Camera-type eye (tissue), 1 donor: Measurements from ENCODE around the gene SMIM7. TPM values are rescaled to one million over a fixed set of nuclear protein-coding genes. Genes with fewer than 3 reads are reported as not detected.

Experiments
- total RNA-seq: library from RNA; depleted of rRNA; stranded (reverse); fragments of >200 nt; gene quantifications from one replicate; pipeline ENCODE4 v1.2.3, GENCODE V29; 2014

SMIM7 gene
- 119 TPM for total RNA-seq

DNA sequence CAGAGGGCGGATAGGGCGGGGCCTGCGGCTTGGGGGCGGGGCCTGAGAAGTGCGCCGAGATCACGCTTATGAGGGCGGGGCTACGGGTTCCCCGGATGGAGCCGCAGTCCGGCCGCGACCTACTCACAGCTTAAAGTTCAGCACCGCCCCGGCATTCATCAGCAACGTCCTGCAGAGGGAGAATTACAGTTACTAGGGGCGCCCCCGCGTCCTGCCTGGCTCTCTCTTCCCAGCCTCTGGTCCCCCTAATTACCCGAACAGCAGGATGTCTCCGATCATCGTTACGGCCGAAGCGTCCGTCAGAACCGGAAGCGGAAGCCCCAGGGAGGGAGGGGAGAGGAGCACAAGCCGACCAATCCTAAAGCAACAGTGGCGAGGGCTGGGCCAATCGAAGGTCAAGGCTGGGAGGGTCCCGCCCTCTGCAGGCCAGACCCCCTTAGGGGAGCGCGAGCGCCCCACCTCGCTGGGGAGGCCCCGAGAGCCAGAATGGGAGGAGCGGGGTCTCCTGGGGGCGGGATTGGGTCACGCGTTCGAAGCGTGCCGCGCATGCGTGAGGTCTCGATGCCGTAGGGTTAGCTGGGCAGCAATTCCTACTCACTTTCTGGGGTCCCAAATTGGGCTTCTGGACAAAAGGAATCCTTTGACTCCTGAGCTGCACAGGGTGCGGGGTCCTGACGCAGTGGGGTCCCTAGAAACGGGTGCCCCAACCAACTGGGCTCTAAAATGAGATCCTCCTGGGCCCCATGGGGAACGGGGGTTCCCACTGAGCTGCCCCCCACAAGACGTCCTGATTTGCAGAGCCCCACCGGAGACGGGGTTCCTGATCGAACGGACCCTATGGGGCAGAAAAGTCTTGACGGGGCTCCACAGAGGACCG lies at the start of gene SMIM7:
SMIM7 (minus strand) TSS at position 313 of the 877 bp plus-strand sequence; CDS start at position 279, 34 bp downstream.

DNA sequence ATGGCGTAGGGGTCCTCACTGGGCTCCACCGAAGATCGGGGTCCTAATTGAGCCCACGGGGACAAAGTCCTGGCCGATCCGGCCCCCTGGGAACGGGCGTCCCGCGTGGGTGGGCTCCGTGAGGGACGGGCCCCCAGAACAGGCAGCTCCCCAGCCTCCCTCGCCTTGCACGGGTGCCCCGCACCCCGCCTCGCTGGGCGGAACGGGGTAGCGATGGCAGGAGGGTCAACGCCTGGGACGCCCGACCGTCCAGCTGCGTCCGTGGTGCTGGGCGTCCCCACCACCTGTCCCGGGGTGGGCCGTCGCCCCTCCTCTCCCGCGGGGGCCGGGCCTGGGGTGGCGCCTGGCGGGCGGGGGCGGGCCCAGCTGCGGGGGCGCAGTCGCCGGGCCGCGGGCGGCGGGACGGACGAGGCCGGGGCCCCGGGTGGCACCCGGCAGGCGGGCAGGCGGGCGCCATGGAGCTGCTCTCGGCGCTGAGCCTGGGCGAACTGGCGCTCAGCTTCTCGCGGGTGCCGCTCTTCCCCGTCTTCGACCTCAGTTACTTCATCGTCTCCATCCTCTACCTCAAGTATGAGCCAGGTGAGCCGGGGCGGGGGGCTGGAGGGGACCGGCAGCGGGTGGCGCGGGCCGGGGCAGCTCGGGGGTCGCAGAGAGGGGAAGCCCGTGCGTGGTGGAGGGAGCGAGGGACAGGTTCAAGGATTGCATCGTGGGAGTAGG lies 977 bp upstream of the SMIM7 start, which contains the start of gene TMEM38A:
TMEM38A (plus strand) TSS at position 377 of the 717 bp plus-strand sequence; CDS start at position 456, 79 bp downstream.

DNA sequence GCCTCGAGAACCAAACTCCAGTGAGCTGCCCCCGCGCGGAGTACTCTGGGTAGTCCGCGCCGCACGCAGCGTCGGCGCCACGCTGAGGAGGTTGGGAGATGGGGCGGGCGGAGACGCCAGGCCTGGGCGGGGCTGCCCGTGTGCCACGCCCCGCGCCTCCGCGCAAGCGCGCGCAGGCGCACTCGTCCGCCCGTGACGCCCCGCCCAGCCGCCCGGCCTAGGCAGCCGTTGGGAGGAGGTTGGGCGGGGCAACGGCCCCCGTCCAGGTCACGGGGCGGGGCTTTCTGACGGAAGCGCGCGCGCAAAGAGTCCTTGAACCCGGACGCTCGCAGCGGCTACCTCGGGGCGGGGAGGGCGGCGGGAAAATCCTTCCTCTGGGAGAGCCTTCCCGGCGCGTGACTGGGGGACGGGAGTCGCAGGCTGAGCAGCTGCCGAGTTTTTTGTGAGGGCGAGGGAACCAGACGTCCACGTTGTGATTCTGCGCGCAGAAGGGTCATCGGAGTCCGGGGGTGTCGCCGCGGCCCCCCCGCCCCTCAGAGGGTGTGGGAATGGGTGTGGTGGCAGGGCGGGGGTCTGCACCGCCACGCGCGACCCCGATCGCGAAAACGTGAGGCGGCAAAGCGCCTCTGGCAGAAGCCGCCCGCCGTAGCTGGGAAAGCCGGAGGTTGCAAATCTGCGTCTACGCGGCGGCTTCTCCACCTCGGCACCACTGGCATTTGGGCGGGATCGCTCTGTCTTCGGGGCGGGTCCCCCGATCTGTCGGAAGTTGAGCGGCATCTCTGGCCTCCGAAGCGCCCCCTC lies 31.6 kb downstream of the SMIM7 start, which contains the start of gene MED26:
MED26 (minus strand) TSS at position 22 of the 801 bp plus-strand sequence. CDS start 261 bp downstream, outside the sequence.

Other genes with a start within 250 kb of the SMIM7 start
- 49.3 TPM for gene EPS15L1, start 188.2 kb downstream of the SMIM7 start, total RNA-seq
- gene CALR3, start 164.0 kb downstream of the SMIM7 start, total RNA-seq = not detected
- gene C19orf44, start 163.8 kb downstream of the SMIM7 start, total RNA-seq = 12.7 TPM
- gene CHERP, start 117.7 kb downstream of the SMIM7 start, total RNA-seq = 18.8 TPM
- gene SLC35E1, start 87.7 kb downstream of the SMIM7 start, total RNA-seq = 27.1 TPM
- gene MED26, start 31.9 kb downstream of the SMIM7 start, total RNA-seq = 9.3 TPM
- 18.6 TPM for gene TMEM38A, start 995 bp upstream of the SMIM7 start, total RNA-seq
- 0.99 TPM for gene NWD1, start 59.7 kb upstream of the SMIM7 start, total RNA-seq
- gene SIN3B, start 169.3 kb upstream of the SMIM7 start, total RNA-seq = 67.5 TPM
- gene F2RL3, start 228.9 kb upstream of the SMIM7 start, total RNA-seq = 1.2 TPM